Cardiac muscle cell (in vitro differentiated cells and primary cell): ENCODE measurements around the gene NDRG2. TPM values are rescaled to one million over a fixed set of nuclear protein-coding genes. Genes with fewer than 3 reads are reported as not detected.
A peak's percentile ranks its signal among the peaks of the same experiment; 100 is the strongest.

Experiments
- DNase-seq, 2 donors: peaks; one replicate each; pipeline versions ENCODE4 v3.0.0 to v3.0.0-alpha.2; 2010 to 2017; ENCODE audit warnings: low read depth in 1 of 2, low spot score in 1 of 2
- H3K27ac ChIP-seq: fragments of 200-600 bp; sonication (generic); 2 replicates; pipeline ENCODE4 v1.5.1; 2016
- H3K27me3 ChIP-seq: fragments of 200-600 bp; sonication (generic); 2 replicates; pipeline ENCODE4 v1.6.0; 2016; ENCODE audit warnings: control low read depth
- H3K36me3 ChIP-seq: fragments of 200-600 bp; sonication (generic); 2 replicates; pipeline ENCODE4 v1.5.1; 2016; ENCODE audit warnings: control low read depth
- H3K4me1 ChIP-seq: fragments of 200-600 bp; sonication (generic); 2 replicates; pipeline ENCODE4 v1.8.1; 2017; ENCODE audit warnings: low read depth, mild to moderate bottlenecking, mixed run types
- H3K4me3 ChIP-seq: fragments of 200-600 bp; sonication (generic); 2 replicates; pipeline ENCODE4 v1.5.1; 2016; ENCODE audit warnings: mild to moderate bottlenecking
- H3K9me3 ChIP-seq: fragments of 200-600 bp; sonication (generic); 2 replicates; pipeline ENCODE4 v1.5.1; 2017; ENCODE audit warnings: low read depth, mild to moderate bottlenecking, control low read depth
- CTCF ChIP-seq: IDR thresholded peaks from 2 replicates; pipeline ENCODE4 v1.5.1; 2012; ENCODE audit warnings: low read depth, mild to moderate bottlenecking, low read length
- polyA plus RNA-seq: library from polyadenylated mRNA; unstranded; fragments of >200 nt; fragmentation: Nextera tagmentation; extraction: Ambion mirVana; gene quantifications from 2 replicates; pipeline ENCODE4 v1.2.1, GENCODE V29; 2016
- total RNA-seq: library from RNA; depleted of rRNA; stranded (reverse); fragments of >200 nt; gene quantifications from 2 replicates; pipeline ENCODE4 v1.2.3, GENCODE V29; 2016

Gene NDRG2
- total and polyA plus RNA-seq, 2 experiments from 2014 or later, result 218 to 423 TPM

GRCh38 chr14:21026988-21027315, 2.1 kb upstream of the NDRG2 start:
- peak overlapping the region; percentile 92 for H3K27ac ChIP-seq
- no peaks in the 10 kb centered on the region for H3K27me3 ChIP-seq
- peaks cover 35% of the 10 kb centered on the region for H3K4me1 ChIP-seq
- H3K36me3 ChIP-seq, result no peaks in the 10 kb centered on the region
- no peak overlapping the region for H3K4me3 ChIP-seq
- no peaks in the 10 kb centered on the region for H3K9me3 ChIP-seq
- peak in 1 of 2 donors; percentile 54 for DNase-seq
- TF ChIP-seq CTCF, result no peak

DNA sequence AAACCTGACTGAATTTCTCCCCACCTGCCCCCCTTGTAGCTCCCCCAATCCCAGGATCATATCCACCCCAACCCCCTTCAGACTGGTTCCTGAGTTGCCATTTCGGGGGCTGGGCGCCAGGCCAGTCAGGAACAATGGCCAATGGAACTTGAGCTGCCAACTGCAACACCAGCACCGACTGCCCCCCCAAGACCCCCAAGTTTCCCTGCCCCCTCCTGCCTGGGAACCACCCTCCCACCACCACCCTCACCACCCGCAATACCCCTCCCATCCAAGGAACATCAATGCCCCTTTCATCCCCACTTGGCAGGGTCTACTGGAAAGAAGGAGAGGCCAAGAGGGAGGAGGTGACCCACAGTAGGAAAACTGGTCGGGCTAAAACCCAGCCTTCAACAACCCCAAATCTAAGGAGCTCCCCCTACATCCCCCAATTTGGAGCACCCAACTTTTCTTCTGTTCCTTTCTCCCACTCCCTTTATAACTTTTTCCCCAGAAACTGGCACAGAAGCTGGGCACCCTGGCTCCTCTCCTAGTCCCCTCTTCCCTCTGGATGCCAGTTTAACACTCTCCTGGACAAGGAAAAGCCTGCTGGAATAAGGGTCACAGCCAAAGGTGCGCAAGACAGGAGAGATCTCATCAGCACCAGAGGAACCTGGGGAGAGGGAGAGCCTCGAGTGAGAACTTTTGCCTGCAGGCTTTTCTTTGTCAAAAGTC, 1.6 kb upstream of the NDRG2 start:
- Histone ChIP-seq H3K27ac (peak overlapping the region; percentile 92), H3K9me3 (no peaks in the 10 kb centered on the region), H3K27me3 (no peaks in the 10 kb centered on the region), H3K4me3 (peak overlapping the region; percentile 65), H3K4me1 (peaks cover 35% of the 10 kb centered on the region), H3K36me3 (peaks cover 1% of the 10 kb centered on the region)
- no peak for DNase-seq
- TF ChIP-seq CTCF, result no peak

GRCh38 chr14:21025371-21026273, 761 bp upstream of the NDRG2 start:
- no peak for TF ChIP-seq CTCF
- peak overlapping the region; percentile 92 for H3K27ac ChIP-seq
- H3K36me3 ChIP-seq, result peaks cover 9% of the 10 kb centered on the region

GRCh38 chr14:21023817-21024584, 860 bp downstream of the NDRG2 start:
- Histone ChIP-seq H3K9me3 (no peaks in the 10 kb centered on the region), H3K4me3 (peak overlapping the region; percentile 65), H3K4me1 (peaks cover 35% of the 10 kb centered on the region), H3K36me3 (peaks cover 18% of the 10 kb centered on the region), H3K27me3 (no peaks in the 10 kb centered on the region), H3K27ac (peak overlapping the region; percentile 92)
- no peak for DNase-seq
- no peak for TF ChIP-seq CTCF

More at GRCh38 chr14:21025371-21026273, 761 bp upstream of the NDRG2 start:
- Histone ChIP-seq H3K9me3 (no peaks in the 10 kb centered on the region), H3K27me3 (no peaks in the 10 kb centered on the region), H3K4me1 (peaks cover 35% of the 10 kb centered on the region), H3K4me3 (peak overlapping the region; percentile 65)
- DNase-seq, result peak; percentile 59 to 91

GRCh38 chr14:21023174-21023573, 1.7 kb downstream of the NDRG2 start:
- peaks cover 23% of the 10 kb centered on the region for H3K36me3 ChIP-seq
- H3K4me1 ChIP-seq, result peaks cover 35% of the 10 kb centered on the region
- no peaks in the 10 kb centered on the region for H3K27me3 ChIP-seq
- DNase-seq, result no peak
- no peak for TF ChIP-seq CTCF
- H3K9me3 ChIP-seq, result no peaks in the 10 kb centered on the region
- no peak overlapping the region for H3K27ac ChIP-seq
- H3K4me3 ChIP-seq, result peak overlapping the region; percentile 65
